ENCODE measurements around the gene DUSP3. TPM values are rescaled to one million over a fixed set of nuclear protein-coding genes. Genes with fewer than 3 reads are reported as not detected.

The DUSP3 gene
- total RNA-seq, 2 experiments from 2014 or later: 9.0 to 9.8 TPM

GRCh38 chr17:43826206-43826605 is 47.4 kb upstream of the DUSP3 start:
- H3K4me3 ChIP-seq (ENCODE audit: low read depth, low read length, poor library complexity, severe bottlenecking): no peak overlapping the region
- no peaks in the 10 kb centered on the region for H3K4me1 ChIP-seq (ENCODE audit: insufficient read depth, low read length, poor library complexity, severe bottlenecking)
- H3K36me3 ChIP-seq (ENCODE audit: insufficient read depth, low read length): no peaks in the 10 kb centered on the region
- no peaks in the 10 kb centered on the region for H4K20me1 ChIP-seq (ENCODE audit: insufficient read depth, low read length)
- no peaks in the 10 kb centered on the region for H3K9me2 ChIP-seq (ENCODE audit: insufficient read depth, low read length)
- TF ChIP-seq, protein P1, sequence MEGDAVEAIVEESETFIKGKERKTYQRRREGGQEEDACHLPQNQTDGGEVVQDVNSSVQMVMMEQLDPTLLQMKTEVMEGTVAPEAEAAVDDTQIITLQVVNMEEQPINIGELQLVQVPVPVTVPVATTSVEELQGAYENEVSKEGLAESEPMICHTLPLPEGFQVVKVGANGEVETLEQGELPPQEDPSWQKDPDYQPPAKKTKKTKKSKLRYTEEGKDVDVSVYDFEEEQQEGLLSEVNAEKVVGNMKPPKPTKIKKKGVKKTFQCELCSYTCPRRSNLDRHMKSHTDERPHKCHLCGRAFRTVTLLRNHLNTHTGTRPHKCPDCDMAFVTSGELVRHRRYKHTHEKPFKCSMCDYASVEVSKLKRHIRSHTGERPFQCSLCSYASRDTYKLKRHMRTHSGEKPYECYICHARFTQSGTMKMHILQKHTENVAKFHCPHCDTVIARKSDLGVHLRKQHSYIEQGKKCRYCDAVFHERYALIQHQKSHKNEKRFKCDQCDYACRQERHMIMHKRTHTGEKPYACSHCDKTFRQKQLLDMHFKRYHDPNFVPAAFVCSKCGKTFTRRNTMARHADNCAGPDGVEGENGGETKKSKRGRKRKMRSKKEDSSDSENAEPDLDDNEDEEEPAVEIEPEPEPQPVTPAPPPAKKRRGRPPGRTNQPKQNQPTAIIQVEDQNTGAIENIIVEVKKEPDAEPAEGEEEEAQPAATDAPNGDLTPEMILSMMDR (conservative IDR thresholded peaks at IDR 0.05; ENCODE audit: low read length): no peak
- TF ChIP-seq EZH2phosphoT487 (IDR thresholded peaks at IDR 0.05; ENCODE audit: borderline replicate concordance, low read depth, low read length): no peak
- no peak overlapping the region for H3K27ac ChIP-seq (ENCODE audit: low read depth, low read length, poor library complexity, severe bottlenecking)
- no peaks in the 10 kb centered on the region for H3K79me2 ChIP-seq (ENCODE audit: insufficient read depth, low read depth, low read length)
- no TSS peak for BruUV-seq (replicated peaks)
- ChIA-PET CTCF (ENCODE audit: unreplicated experiment) (no interaction called here), POLR2A (interaction anchor here (0.6 kb wide), 1 partner anchor 271 kb away, joined by 4 read pairs; no protein-coding TSS in a partner anchor)
- no peaks in the 10 kb centered on the region for H3K9me3 ChIP-seq (ENCODE audit: low read length)
- no peak overlapping the region for H3K4me2 ChIP-seq (ENCODE audit: low read length)
- intact Hi-C loops (cut with micrococcal nuclease; ENCODE audit: unreplicated experiment): no loop called here
- no peak overlapping the region for H2AFZ ChIP-seq (ENCODE audit: low read length)
- DNase-seq (ENCODE audit: low spot score): no peak

GRCh38 chr17:43825567-43825966 is 46.8 kb upstream of the DUSP3 start:
- Histone ChIP-seq H4K20me1 (ENCODE audit: insufficient read depth, low read length) (no peaks in the 10 kb centered on the region), H3K9me2 (ENCODE audit: insufficient read depth, low read length) (no peaks in the 10 kb centered on the region), H3K4me1 (ENCODE audit: insufficient read depth, low read length, poor library complexity, severe bottlenecking) (no peaks in the 10 kb centered on the region), H3K4me2 (ENCODE audit: low read length) (no peak overlapping the region), H3K27ac (ENCODE audit: low read depth, low read length, poor library complexity, severe bottlenecking) (no peak overlapping the region), H2AFZ (ENCODE audit: low read length) (no peak overlapping the region), H3K4me3 (ENCODE audit: low read depth, low read length, poor library complexity, severe bottlenecking) (no peak overlapping the region), H3K36me3 (ENCODE audit: insufficient read depth, low read length) (no peaks in the 10 kb centered on the region), H3K79me2 (ENCODE audit: insufficient read depth, low read depth, low read length) (no peaks in the 10 kb centered on the region), H3K9me3 (ENCODE audit: low read length) (no peaks in the 10 kb centered on the region)
- BruUV-seq (replicated peaks): no TSS peak
- ChIA-PET POLR2A (interaction anchor here (0.6 kb wide), 1 partner anchor 270 kb away, joined by 4 read pairs; no protein-coding TSS in a partner anchor), CTCF (ENCODE audit: unreplicated experiment) (no interaction called here)
- no peak for DNase-seq (ENCODE audit: low spot score)
- intact Hi-C loops (cut with micrococcal nuclease; ENCODE audit: unreplicated experiment): no loop called here
- TF ChIP-seq, protein P1 (conservative IDR thresholded peaks at IDR 0.05; ENCODE audit: low read length): no peak
- no peak for TF ChIP-seq EZH2phosphoT487 (IDR thresholded peaks at IDR 0.05; ENCODE audit: borderline replicate concordance, low read depth, low read length)

- intact Hi-C loops (cut with micrococcal nuclease; ENCODE audit: unreplicated experiment): no loop called here
- ChIA-PET POLR2A (interaction anchor here (0.6 kb wide), 1 partner anchor 1176 kb away, joined by 3 read pairs; no protein-coding TSS in a partner anchor), CTCF (ENCODE audit: unreplicated experiment) (no interaction called here)
- H3K4me3 ChIP-seq (ENCODE audit: low read depth, low read length, poor library complexity, severe bottlenecking): no peak overlapping the region
- H3K9me3 ChIP-seq (ENCODE audit: low read length): no peaks in the 10 kb centered on the region
- no TSS peak for BruUV-seq (replicated peaks)
- no peaks in the 10 kb centered on the region for H3K36me3 ChIP-seq (ENCODE audit: insufficient read depth, low read length)
- H3K79me2 ChIP-seq (ENCODE audit: insufficient read depth, low read depth, low read length): no peaks in the 10 kb centered on the region
- H3K9me2 ChIP-seq (ENCODE audit: insufficient read depth, low read length): no peaks in the 10 kb centered on the region
- H2AFZ ChIP-seq (ENCODE audit: low read length): no peak overlapping the region
- H3K4me1 ChIP-seq (ENCODE audit: insufficient read depth, low read length, poor library complexity, severe bottlenecking): no peaks in the 10 kb centered on the region
- DNase-seq (ENCODE audit: low spot score): no peak
- H3K4me2 ChIP-seq (ENCODE audit: low read length): no peak overlapping the region
- no peak for TF ChIP-seq EZH2phosphoT487 (IDR thresholded peaks at IDR 0.05; ENCODE audit: borderline replicate concordance, low read depth, low read length)
- TF ChIP-seq, protein P1 (conservative IDR thresholded peaks at IDR 0.05; ENCODE audit: low read length): no peak
- no peaks in the 10 kb centered on the region for H4K20me1 ChIP-seq (ENCODE audit: insufficient read depth, low read length)
- H3K27ac ChIP-seq (ENCODE audit: low read depth, low read length, poor library complexity, severe bottlenecking): no peak overlapping the region
Measured at GRCh38 chr17:43823350-43824084, 44.7 kb upstream of the DUSP3 start.
